Upper lobe of right lung (tissue), 1 donor: ENCODE measurements around the gene TACC3. TPM values are rescaled to one million over a fixed set of nuclear protein-coding genes. Genes with fewer than 3 reads are reported as not detected.

Experiments used
- ATAC-seq: fragments of 200-7000 bp; cut with Tn5 transposase; one replicate; pipeline ENCODE4 v1.9.1; 2020; ENCODE audit warnings: mild to moderate bottlenecking, moderate library complexity
- DNase-seq: peaks from one replicate; pipeline ENCODE4 v3.0.0-alpha.2; 2020
- H3K27ac ChIP-seq: fragments of 200-600 bp; one replicate; pipeline ENCODE4 v1.8.0; 2022
- H3K27me3 ChIP-seq: fragments of 200-600 bp; one replicate; pipeline ENCODE4 v1.8.0; 2022; ENCODE audit warnings: mild to moderate bottlenecking
- H3K36me3 ChIP-seq: fragments of 200-600 bp; one replicate; pipeline ENCODE4 v1.8.0; 2022
- H3K4me1 ChIP-seq: fragments of 200-600 bp; one replicate; pipeline ENCODE4 v1.8.0; 2022
- H3K4me3 ChIP-seq: fragments of 200-600 bp; one replicate; pipeline ENCODE4 v1.8.0; 2022; ENCODE audit warnings: mild to moderate bottlenecking
- H3K9me3 ChIP-seq: fragments of 200-600 bp; one replicate; pipeline ENCODE4 v1.8.0; 2022
- intact Hi-C: fragments of 100-400 bp; cut with DNase I; formaldehyde crosslinking; loops from one replicate; pipeline ENCODE4 v1.11.0; 2022
- total RNA-seq: library from RNA; stranded (reverse); fragmentation: NEBNext Ultra II Directional; extraction: Animal tissue kit (Norgen Biotek cat#: 25700); gene quantifications from one replicate; pipeline ENCODE4 v1.2.1, GENCODE V29; 2021
- TF ChIP-seq, protein P1 (sequence below): fragments of 200-600 bp; IDR thresholded peaks from one replicate; pipeline ENCODE4 v1.8.0; 2022; ENCODE audit warnings: antibody characterized with exemption
- donor health status: DM: no; HTN: yes; CAD: no; lungs with severe emphysema.

Gene TACC3
- total RNA-seq, 1 donor from 2014 or later: 13.3 TPM

DNA sequence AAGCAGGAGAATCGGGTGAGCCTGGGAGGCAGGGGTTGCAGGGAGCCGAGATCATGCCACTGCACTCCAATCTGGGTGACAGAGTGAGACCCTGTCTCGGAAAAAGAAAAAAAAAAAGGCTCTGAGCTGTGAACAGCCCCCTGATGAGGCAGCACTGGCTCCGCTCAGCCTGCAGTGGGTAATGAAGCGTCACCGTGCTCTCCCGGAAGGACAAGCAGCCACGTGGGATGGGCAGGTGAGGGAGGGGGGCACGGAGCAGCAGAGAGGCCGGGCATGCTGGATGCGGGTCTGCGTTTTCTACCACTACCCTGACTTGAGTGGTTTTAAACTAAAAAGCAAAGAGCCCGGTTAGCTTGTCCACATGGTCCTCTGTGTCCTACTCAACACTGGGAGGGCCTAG lies 15.5 kb downstream of the TACC3 start:
- TF ChIP-seq, protein P1, sequence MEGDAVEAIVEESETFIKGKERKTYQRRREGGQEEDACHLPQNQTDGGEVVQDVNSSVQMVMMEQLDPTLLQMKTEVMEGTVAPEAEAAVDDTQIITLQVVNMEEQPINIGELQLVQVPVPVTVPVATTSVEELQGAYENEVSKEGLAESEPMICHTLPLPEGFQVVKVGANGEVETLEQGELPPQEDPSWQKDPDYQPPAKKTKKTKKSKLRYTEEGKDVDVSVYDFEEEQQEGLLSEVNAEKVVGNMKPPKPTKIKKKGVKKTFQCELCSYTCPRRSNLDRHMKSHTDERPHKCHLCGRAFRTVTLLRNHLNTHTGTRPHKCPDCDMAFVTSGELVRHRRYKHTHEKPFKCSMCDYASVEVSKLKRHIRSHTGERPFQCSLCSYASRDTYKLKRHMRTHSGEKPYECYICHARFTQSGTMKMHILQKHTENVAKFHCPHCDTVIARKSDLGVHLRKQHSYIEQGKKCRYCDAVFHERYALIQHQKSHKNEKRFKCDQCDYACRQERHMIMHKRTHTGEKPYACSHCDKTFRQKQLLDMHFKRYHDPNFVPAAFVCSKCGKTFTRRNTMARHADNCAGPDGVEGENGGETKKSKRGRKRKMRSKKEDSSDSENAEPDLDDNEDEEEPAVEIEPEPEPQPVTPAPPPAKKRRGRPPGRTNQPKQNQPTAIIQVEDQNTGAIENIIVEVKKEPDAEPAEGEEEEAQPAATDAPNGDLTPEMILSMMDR: no peak
- no peak overlapping the region for H3K27ac ChIP-seq
- no peaks in the 10 kb centered on the region for H3K9me3 ChIP-seq
- no peak for DNase-seq
- no peak overlapping the region for H3K4me3 ChIP-seq
- peaks cover 8% of the 10 kb centered on the region for H3K36me3 ChIP-seq
- no peak for ATAC-seq
- no peaks in the 10 kb centered on the region for H3K27me3 ChIP-seq
- intact Hi-C loops: no loop called here
- H3K4me1 ChIP-seq: no peaks in the 10 kb centered on the region

DNA sequence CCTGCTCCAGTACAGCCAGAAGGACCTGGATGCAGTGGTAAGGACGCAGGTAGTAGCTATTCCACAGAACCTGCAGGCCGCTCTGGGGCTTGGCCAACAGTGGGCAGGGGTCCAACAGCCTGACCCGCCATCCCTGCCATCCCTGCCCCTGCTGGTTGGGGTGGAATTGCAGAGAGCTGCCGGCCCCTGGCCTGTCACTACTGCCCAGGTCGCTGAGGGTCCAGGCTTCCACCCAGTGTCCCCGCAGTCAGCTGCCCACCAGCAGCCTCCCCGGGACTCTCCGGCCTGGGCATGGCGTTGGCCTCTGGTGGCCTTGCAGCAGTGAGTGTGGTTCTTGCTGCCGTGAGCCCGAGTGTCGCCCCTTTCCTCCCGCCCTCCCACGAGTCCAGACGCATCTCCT lies 16.3 kb downstream of the TACC3 start:
- intact Hi-C loops: no loop called here
- Histone ChIP-seq H3K27ac (no peak overlapping the region), H3K4me3 (no peak overlapping the region), H3K27me3 (no peaks in the 10 kb centered on the region), H3K36me3 (peaks cover 8% of the 10 kb centered on the region), H3K4me1 (no peaks in the 10 kb centered on the region), H3K9me3 (no peaks in the 10 kb centered on the region)
- TF ChIP-seq, protein P1: no peak
- no peak for DNase-seq
- ATAC-seq: no peak

DNA sequence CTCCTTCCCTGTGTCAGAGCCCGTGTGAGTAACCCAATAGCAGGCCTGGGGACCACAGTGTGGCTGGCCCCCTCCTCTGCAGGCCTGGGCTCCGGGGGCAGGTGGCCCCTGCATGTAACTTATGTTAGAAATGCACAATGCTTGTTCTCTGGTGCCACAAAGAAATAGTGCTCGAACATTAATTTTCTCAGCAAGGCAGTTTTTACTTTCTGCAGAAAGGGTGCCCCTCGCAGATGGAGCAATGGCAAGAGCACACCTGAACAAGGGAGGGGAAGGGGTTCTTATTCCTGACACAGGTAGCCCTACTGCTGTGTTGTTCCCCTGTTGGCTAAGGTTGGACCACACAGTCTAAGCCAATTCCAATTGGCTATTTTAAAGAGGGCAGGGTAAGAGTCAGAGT lies 17.1 kb downstream of the TACC3 start:
- DNase-seq (no peak), ATAC-seq (no peak)
- H3K9me3 ChIP-seq: no peaks in the 10 kb centered on the region
- H3K4me3 ChIP-seq: no peak overlapping the region
- no peak overlapping the region for H3K27ac ChIP-seq
- H3K4me1 ChIP-seq: no peaks in the 10 kb centered on the region
- no peaks in the 10 kb centered on the region for H3K27me3 ChIP-seq
- H3K36me3 ChIP-seq: peaks cover 8% of the 10 kb centered on the region
- TF ChIP-seq, protein P1: no peak
- intact Hi-C loops: no loop called here

DNA sequence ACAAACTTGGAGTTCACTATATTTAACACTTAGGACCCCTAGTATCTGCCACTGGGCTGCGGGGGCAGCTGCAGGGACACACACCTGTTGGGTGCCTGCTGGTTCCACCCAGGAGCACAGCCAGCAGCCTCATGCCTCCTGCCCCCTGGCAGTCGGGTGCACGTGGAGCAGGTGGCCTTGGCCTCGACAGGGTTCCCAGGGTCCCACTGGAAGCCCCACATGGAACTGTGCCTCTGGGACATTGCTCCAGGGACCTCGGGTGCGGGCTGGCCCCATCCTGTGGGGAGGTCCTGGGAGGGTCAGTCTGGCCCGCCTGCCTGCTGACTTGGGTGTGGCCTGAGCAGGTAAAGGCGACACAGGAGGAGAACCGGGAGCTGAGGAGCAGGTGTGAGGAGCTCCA lies 18.0 kb downstream of the TACC3 start:
- no peaks in the 10 kb centered on the region for H3K27me3 ChIP-seq
- no peak for ATAC-seq
- intact Hi-C loops: no loop called here
- TF ChIP-seq, protein P1: no peak
- H3K9me3 ChIP-seq: no peaks in the 10 kb centered on the region
- H3K4me1 ChIP-seq: no peaks in the 10 kb centered on the region
- no peak for DNase-seq
- no peak overlapping the region for H3K4me3 ChIP-seq
- no peak overlapping the region for H3K27ac ChIP-seq
- peaks cover 8% of the 10 kb centered on the region for H3K36me3 ChIP-seq

DNA sequence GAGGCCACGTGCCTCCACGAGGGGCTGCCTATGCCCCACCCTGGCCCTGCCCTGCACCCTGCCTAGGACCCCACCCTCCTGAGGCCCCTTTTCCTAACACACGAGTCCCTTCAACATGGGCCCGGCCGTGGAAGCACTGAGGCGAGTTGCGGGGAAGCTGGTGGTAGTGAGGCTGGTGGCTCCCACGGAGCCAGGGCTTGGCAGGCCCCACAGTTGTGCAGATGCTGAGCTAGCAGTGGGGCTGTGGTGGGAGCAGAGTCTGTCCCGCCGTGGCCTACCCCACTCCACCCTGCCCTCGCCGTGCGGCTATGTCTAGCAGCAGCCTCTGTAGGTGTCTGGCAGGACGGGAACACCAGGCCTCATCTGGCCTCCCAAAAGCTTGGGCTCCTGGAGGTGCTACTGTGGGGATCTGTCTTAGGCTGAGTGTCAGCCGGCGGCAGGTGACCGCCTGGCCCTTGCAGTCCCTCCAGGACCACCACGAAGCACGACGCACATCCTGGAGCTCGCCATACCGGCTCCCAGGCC lies 18.8 kb downstream of the TACC3 start:
- intact Hi-C loops: loop anchor here (10.0 kb wide), 1 partner anchor 155 kb away; no protein-coding TSS in a partner anchor
- peaks cover 8% of the 10 kb centered on the region for H3K36me3 ChIP-seq

More for the DNA sequence above, 18.8 kb downstream of the TACC3 start:
- no peak overlapping the region for H3K4me3 ChIP-seq
- ATAC-seq: no peak
- no peak overlapping the region for H3K27ac ChIP-seq
- H3K9me3 ChIP-seq: no peaks in the 10 kb centered on the region
- H3K4me1 ChIP-seq: no peaks in the 10 kb centered on the region
- TF ChIP-seq, protein P1: no peak
- no peak for DNase-seq
- no peaks in the 10 kb centered on the region for H3K27me3 ChIP-seq
